NB4 (cell line): ENCODE results near the gene KASH5.

Experiments
- MYC ChIP-seq: IDR thresholded peaks from 2 replicates; pipeline ENCODE4 v1.6.1; 2011; ENCODE audit warnings: low read depth, low read length
- POLR2A ChIP-seq: IDR thresholded peaks from 2 replicates; pipeline ENCODE4 v1.6.1; 2011; ENCODE audit warnings: mild to moderate bottlenecking; ENCODE audit not compliant: insufficient read length; ENCODE audit errors: extremely low read depth
- TF ChIP-seq, protein P1 (sequence below): IDR thresholded peaks from one replicate; pipeline ENCODE4 v1.5.1; 2012; ENCODE audit warnings: low read depth, low read length
- TF ChIP-seq, protein P2 (sequence below): IDR thresholded peaks from 2 replicates; pipeline ENCODE4 v1.6.1; 2011; ENCODE audit warnings: low read depth, low read length

DNA sequence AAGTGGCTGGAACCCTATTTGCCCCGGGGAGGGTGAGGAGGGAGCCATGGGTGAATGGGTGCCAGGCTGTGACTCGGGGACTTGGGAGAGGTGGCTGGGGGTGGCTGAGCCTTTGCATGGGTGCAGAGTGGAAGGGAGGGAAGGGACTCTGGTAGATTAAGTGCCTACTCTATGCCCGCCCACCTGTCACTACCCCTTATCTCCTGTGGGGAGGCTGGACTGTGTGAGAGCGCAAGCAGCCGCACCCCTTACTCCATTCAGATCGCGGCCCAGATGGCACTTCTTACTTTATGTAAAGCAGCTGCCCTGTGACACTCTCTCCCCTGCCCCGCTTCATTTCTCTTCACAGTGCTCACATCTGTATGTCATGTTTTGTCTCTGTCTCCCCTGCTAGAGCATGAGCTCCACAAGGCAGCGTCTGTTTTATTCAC is 2.9 kb downstream of the KASH5 start:
- TF ChIP-seq, protein P1, sequence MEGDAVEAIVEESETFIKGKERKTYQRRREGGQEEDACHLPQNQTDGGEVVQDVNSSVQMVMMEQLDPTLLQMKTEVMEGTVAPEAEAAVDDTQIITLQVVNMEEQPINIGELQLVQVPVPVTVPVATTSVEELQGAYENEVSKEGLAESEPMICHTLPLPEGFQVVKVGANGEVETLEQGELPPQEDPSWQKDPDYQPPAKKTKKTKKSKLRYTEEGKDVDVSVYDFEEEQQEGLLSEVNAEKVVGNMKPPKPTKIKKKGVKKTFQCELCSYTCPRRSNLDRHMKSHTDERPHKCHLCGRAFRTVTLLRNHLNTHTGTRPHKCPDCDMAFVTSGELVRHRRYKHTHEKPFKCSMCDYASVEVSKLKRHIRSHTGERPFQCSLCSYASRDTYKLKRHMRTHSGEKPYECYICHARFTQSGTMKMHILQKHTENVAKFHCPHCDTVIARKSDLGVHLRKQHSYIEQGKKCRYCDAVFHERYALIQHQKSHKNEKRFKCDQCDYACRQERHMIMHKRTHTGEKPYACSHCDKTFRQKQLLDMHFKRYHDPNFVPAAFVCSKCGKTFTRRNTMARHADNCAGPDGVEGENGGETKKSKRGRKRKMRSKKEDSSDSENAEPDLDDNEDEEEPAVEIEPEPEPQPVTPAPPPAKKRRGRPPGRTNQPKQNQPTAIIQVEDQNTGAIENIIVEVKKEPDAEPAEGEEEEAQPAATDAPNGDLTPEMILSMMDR: no peak
- TF ChIP-seq, protein P2, sequence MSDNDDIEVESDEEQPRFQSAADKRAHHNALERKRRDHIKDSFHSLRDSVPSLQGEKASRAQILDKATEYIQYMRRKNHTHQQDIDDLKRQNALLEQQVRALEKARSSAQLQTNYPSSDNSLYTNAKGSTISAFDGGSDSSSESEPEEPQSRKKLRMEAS: no peak
- TF ChIP-seq POLR2A: no peak
- TF ChIP-seq MYC: no peak
